ENCODE measurements around the gene RUNX2. TPM values are rescaled to one million over a fixed set of nuclear protein-coding genes. Genes with fewer than 3 reads are reported as not detected.

RUNX2 gene
- total and polyA plus RNA-seq, 2 donors from 2014 or later: 2.3 to 4.7 TPM

GRCh38 chr6:45439861-45440388 is 111.8 kb downstream of the RUNX2 start:
- Histone ChIP-seq H3K36me3 (ENCODE audit: control insufficient read depth in 2 of 3, insufficient read depth in 3 of 3, low read length in 3 of 3) (no peaks in the 10 kb centered on the region), H3K4me1 (ENCODE audit: control insufficient read depth in 2 of 3, insufficient read depth in 2 of 3, low read depth in 1 of 3, low read length in 3 of 3) (peaks cover 0 to 5% (median 0%) of the 10 kb centered on the region in 3 donors), H3K9ac (ENCODE audit: low read length in 3 of 3) (no peak overlapping the region), H3K27ac (ENCODE audit: low read depth in 2 of 2, low read length in 2 of 2) (no peak overlapping the region), H3K27me3 (ENCODE audit: control insufficient read depth, insufficient read depth, low read length) (no peaks in the 10 kb centered on the region), H3K4me3 (ENCODE audit: low read length in 3 of 3) (no peak overlapping the region), H3K9me3 (ENCODE audit: control insufficient read depth in 2 of 3, insufficient read depth in 1 of 3, low read length in 3 of 3) (no peaks in the 10 kb centered on the region)
- FAIRE-seq (no peak), DNase-seq (no peak)
- TF ChIP-seq CTCF (IDR thresholded peaks at IDR 0.05; ENCODE audit: borderline replicate concordance, extremely low read depth, insufficient read depth): no peak
- intact Hi-C loops (cut with DNase I): no loop called here

GRCh38 chr6:45441851-45442453 is 113.8 kb downstream of the RUNX2 start:
- intact Hi-C loops (cut with DNase I): no loop called here
- Histone ChIP-seq H3K9ac (ENCODE audit: low read length in 3 of 3) (no peak overlapping the region), H3K4me3 (ENCODE audit: low read length in 3 of 3) (no peak overlapping the region), H3K27ac (ENCODE audit: low read depth in 2 of 2, low read length in 2 of 2) (no peak overlapping the region), H3K36me3 (ENCODE audit: control insufficient read depth in 2 of 3, insufficient read depth in 3 of 3, low read length in 3 of 3) (no peaks in the 10 kb centered on the region), H3K4me1 (ENCODE audit: control insufficient read depth in 2 of 3, insufficient read depth in 2 of 3, low read depth in 1 of 3, low read length in 3 of 3) (peaks cover 0 to 3% (median 2%) of the 10 kb centered on the region in 3 donors), H3K9me3 (ENCODE audit: control insufficient read depth in 2 of 3, insufficient read depth in 1 of 3, low read length in 3 of 3) (no peaks in the 10 kb centered on the region), H3K27me3 (ENCODE audit: control insufficient read depth, insufficient read depth, low read length) (no peaks in the 10 kb centered on the region)
- DNase-seq (no peak), FAIRE-seq (no peak)
- no peak for TF ChIP-seq CTCF (IDR thresholded peaks at IDR 0.05; ENCODE audit: borderline replicate concordance, extremely low read depth, insufficient read depth)

- TF ChIP-seq CTCF (IDR thresholded peaks at IDR 0.05; ENCODE audit: borderline replicate concordance, extremely low read depth, insufficient read depth): no peak
- no peak for FAIRE-seq
- intact Hi-C loops (cut with DNase I): no loop called here
Measured at GRCh38 chr6:45442716-45443115, 114.6 kb downstream of the RUNX2 start.

More at GRCh38 chr6:45442716-45443115, 114.6 kb downstream of the RUNX2 start:
- H3K27me3 ChIP-seq (ENCODE audit: control insufficient read depth, insufficient read depth, low read length): no peaks in the 10 kb centered on the region
- peaks cover 0 to 3% (median 2%) of the 10 kb centered on the region in 3 donors for H3K4me1 ChIP-seq (ENCODE audit: control insufficient read depth in 2 of 3, insufficient read depth in 2 of 3, low read depth in 1 of 3, low read length in 3 of 3)
- no peak overlapping the region for H3K4me3 ChIP-seq (ENCODE audit: low read length in 3 of 3)
- no peaks in the 10 kb centered on the region for H3K9me3 ChIP-seq (ENCODE audit: control insufficient read depth in 2 of 3, insufficient read depth in 1 of 3, low read length in 3 of 3)
- no peak for DNase-seq
- H3K9ac ChIP-seq (ENCODE audit: low read length in 3 of 3): no peak overlapping the region
- H3K27ac ChIP-seq (ENCODE audit: low read depth in 2 of 2, low read length in 2 of 2): no peak overlapping the region
- no peaks in the 10 kb centered on the region for H3K36me3 ChIP-seq (ENCODE audit: control insufficient read depth in 2 of 3, insufficient read depth in 3 of 3, low read length in 3 of 3)
